ENCODE results near the gene PRELID3B. TPM values are rescaled to one million over a fixed set of nuclear protein-coding genes. Genes with fewer than 3 reads are reported as not detected.

Gene PRELID3B
- total and polyA plus RNA-seq, 2 of the 13 experiments (the other 11 are each of a cell fraction or from before 2014, with no cell fraction given), result 23.3 to 42.6 TPM

GRCh38 chr20:59004763-59005522, 37.6 kb downstream of the PRELID3B start (continued):
- 0 out of 2 replicates have a peak, but pooled peaks have one; percentile 16 for TF ChIP-seq FOXK1 (CRISPR knock-in tag; IDR thresholded peaks at IDR 0.05; ENCODE audit: borderline replicate concordance, low read depth)
- TF ChIP-seq SOX13 (IDR thresholded peaks at IDR 0.05), result no peak
- peak in 1 of 2 experiments; percentile 40; a peak in 1 of 4 replicates for TF ChIP-seq SOX13 (CRISPR knock-in tag; conservative IDR thresholded peaks at IDR 0.05 in 1 of 2, IDR thresholded peaks at IDR 0.05 in 1 of 2)
- TF ChIP-seq HNF1A (IDR thresholded peaks at IDR 0.05; ENCODE audit: low read depth), result no peak
- peak; percentile 67; the same call in 1 of the 2 replicates for TF ChIP-seq HNF1A (CRISPR knock-in tag; IDR thresholded peaks at IDR 0.05; ENCODE audit: borderline replicate concordance)
- TF ChIP-seq, protein P1, sequence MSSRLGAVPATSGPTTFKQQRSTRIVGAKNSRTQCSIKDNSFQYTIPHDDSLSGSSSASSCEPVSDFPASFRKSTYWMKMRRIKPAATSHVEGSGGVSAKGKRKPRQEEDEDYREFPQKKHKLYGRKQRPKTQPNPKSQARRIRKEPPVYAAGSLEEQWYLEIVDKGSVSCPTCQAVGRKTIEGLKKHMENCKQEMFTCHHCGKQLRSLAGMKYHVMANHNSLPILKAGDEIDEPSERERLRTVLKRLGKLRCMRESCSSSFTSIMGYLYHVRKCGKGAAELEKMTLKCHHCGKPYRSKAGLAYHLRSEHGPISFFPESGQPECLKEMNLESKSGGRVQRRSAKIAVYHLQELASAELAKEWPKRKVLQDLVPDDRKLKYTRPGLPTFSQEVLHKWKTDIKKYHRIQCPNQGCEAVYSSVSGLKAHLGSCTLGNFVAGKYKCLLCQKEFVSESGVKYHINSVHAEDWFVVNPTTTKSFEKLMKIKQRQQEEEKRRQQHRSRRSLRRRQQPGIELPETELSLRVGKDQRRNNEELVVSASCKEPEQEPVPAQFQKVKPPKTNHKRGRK (CRISPR knock-in tag; IDR thresholded peaks at IDR 0.05), result no peak
- no peak for TF ChIP-seq ZFYVE20 (CRISPR knock-in tag; IDR thresholded peaks at IDR 0.05; ENCODE audit: borderline replicate concordance, low read depth)
- TF ChIP-seq, protein P2, sequence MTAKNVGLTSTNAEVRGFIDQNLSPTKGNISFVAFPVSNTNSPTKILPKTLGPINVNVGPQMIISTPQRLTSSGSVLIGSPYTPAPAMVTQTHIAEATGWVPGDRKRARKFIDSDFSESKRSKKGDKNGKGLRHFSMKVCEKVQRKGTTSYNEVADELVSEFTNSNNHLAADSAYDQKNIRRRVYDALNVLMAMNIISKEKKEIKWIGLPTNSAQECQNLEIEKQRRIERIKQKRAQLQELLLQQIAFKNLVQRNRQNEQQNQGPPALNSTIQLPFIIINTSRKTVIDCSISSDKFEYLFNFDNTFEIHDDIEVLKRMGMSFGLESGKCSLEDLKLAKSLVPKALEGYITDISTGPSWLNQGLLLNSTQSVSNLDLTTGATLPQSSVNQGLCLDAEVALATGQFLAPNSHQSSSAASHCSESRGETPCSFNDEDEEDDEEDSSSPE (CRISPR knock-in tag; IDR thresholded peaks at IDR 0.05), result no peak
- no peak for TF ChIP-seq ZFP62 (CRISPR knock-in tag; IDR thresholded peaks at IDR 0.05)
- no peak for TF ChIP-seq ZNF557 (CRISPR knock-in tag; IDR thresholded peaks at IDR 0.05)
- TF ChIP-seq RORA (CRISPR knock-in tag; IDR thresholded peaks at IDR 0.05), result no peak
- no peak for TF ChIP-seq MZF1 (CRISPR knock-in tag; IDR thresholded peaks at IDR 0.05; ENCODE audit: borderline replicate concordance)
- TF ChIP-seq RAD51 (IDR thresholded peaks at IDR 0.05; ENCODE audit: borderline replicate concordance), result no peak
- no peak for TF ChIP-seq SRSF9 (IDR thresholded peaks at IDR 0.05; ENCODE audit: borderline replicate concordance, insufficient read depth, low read depth, low read length, poor library complexity, severe bottlenecking)
- no peak for TF ChIP-seq ZNF430 (CRISPR knock-in tag; IDR thresholded peaks at IDR 0.05)
- TF ChIP-seq ZNF768 (CRISPR knock-in tag; IDR thresholded peaks at IDR 0.05), result no peak
- no peak for TF ChIP-seq NAIF1 (CRISPR knock-in tag; IDR thresholded peaks at IDR 0.05; ENCODE audit: borderline replicate concordance)
- TF ChIP-seq PRMT3 (CRISPR knock-in tag; IDR thresholded peaks at IDR 0.05; ENCODE audit: borderline replicate concordance, low read depth), result no peak
- TF ChIP-seq ZNF570 (CRISPR knock-in tag; IDR thresholded peaks at IDR 0.05; ENCODE audit: borderline replicate concordance), result no peak
- no peak for TF ChIP-seq U2AF1 (optimal IDR thresholded peaks at IDR 0.05; ENCODE audit: low read depth, low read length)
- TF ChIP-seq CAMTA2 (CRISPR knock-in tag; IDR thresholded peaks at IDR 0.05; ENCODE audit: borderline replicate concordance), result 0 out of 2 replicates have a peak, but pooled peaks have one; percentile 33
- no peak for TF ChIP-seq BHLHE40 (IDR thresholded peaks at IDR 0.05; ENCODE audit: low read length)
- TF ChIP-seq MTF1 (CRISPR knock-in tag; IDR thresholded peaks at IDR 0.05), result no peak
- TF ChIP-seq RAD21 (CRISPR knock-in tag; IDR thresholded peaks at IDR 0.05), result no peak

All from HepG2 (cell line).